ENCODE measurements around the gene FAM131B.
A peak's percentile ranks its signal among the peaks of the same experiment; 100 is the strongest.

Gene FAM131B

GRCh38 chr7:143362131-143363015 is at the start of gene FAM131B:
Gene FAM131B, minus strand, starts transcription at chr7:143362713. Its CDS starts 110 bp downstream, at chr7:143362603.
- DNase-seq (ENCODE audit: low spot score) = peak; percentile 65
- TF ChIP-seq, protein P1, sequence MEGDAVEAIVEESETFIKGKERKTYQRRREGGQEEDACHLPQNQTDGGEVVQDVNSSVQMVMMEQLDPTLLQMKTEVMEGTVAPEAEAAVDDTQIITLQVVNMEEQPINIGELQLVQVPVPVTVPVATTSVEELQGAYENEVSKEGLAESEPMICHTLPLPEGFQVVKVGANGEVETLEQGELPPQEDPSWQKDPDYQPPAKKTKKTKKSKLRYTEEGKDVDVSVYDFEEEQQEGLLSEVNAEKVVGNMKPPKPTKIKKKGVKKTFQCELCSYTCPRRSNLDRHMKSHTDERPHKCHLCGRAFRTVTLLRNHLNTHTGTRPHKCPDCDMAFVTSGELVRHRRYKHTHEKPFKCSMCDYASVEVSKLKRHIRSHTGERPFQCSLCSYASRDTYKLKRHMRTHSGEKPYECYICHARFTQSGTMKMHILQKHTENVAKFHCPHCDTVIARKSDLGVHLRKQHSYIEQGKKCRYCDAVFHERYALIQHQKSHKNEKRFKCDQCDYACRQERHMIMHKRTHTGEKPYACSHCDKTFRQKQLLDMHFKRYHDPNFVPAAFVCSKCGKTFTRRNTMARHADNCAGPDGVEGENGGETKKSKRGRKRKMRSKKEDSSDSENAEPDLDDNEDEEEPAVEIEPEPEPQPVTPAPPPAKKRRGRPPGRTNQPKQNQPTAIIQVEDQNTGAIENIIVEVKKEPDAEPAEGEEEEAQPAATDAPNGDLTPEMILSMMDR (IDR thresholded peaks at IDR 0.05; ENCODE audit: borderline replicate concordance, control extremely low read depth, extremely low read depth, insufficient read depth, missing control alignments) = no peak
- in situ Hi-C loops (cut with MboI; ENCODE audit: low sequenced_read_pairs, unreplicated experiment) = no loop called here

GRCh38 chr7:143411976-143412708 is 49.6 kb upstream of the FAM131B start:
- TF ChIP-seq, protein P1 (IDR thresholded peaks at IDR 0.05; ENCODE audit: borderline replicate concordance, control extremely low read depth, extremely low read depth, insufficient read depth, missing control alignments) = no peak
- in situ Hi-C loops (cut with MboI; ENCODE audit: low sequenced_read_pairs, unreplicated experiment) = loop anchor here (25.0 kb wide), 1 partner anchor 175 kb away; no protein-coding TSS in a partner anchor
- DNase-seq (ENCODE audit: low spot score) = no peak

DNA sequence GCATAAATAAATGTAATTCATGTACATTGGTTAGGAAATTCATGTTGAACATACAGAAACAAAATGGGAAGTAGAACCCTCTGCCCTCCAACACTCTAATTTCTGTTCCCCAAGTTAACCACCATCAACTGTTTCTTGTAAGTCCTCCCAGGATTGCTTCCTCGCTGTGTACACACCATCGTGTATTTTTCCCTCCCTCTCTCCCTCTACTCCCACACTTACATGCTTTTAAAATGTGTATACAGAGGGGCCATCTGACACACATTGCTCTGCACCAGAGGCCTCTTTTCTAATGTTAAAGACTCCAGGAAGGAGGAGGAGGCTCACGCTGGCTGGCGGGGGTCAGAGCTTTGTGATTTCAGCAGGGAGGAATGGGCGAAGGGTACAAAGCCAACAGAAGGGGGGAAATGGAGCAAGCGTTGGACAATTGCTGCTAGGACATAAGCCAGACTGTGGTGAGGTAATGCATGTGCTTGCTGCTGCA is 48.0 kb upstream of the FAM131B start:
- in situ Hi-C loops (cut with MboI; ENCODE audit: low sequenced_read_pairs, unreplicated experiment) = loop anchor here (25.0 kb wide), 1 partner anchor 173 kb away; no protein-coding TSS in a partner anchor
- TF ChIP-seq, protein P1 (IDR thresholded peaks at IDR 0.05; ENCODE audit: borderline replicate concordance, control extremely low read depth, extremely low read depth, insufficient read depth, missing control alignments) = no peak
- DNase-seq (ENCODE audit: low spot score) = no peak

- no peak for DNase-seq (ENCODE audit: low spot score)
- in situ Hi-C loops (cut with MboI; ENCODE audit: low sequenced_read_pairs, unreplicated experiment) = loop anchor here (25.0 kb wide), 1 partner anchor 172 kb away; no protein-coding TSS in a partner anchor
Measured at GRCh38 chr7:143408686-143409561, 46.4 kb upstream of the FAM131B start, which contains the start of gene EPHA1. Gene EPHA1, minus strand, starts transcription at chr7:143408856. Its CDS starts 51 bp downstream, at chr7:143408805.

DNA sequence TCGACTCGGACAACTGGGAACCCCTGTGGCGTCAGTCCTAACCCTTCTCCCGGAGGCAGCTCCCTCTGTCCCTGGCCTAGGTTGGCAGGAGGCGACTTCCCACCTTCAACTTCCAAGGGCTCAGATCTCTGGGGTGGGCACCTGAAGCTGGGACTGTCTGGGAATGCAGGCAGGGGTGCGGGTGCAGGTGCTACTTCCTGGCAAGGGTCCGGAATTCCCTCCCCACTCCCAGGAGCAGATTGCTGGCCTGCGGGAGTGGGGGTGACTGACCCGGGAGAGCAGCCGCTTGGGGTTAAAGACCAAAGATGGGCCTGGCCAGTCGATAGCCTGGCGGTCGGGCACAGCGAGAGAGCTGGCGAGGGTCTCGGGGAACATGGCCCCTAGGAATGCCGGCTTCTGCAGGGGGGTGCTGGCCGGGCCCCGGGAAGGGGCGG is 45.8 kb upstream of the FAM131B start:
- in situ Hi-C loops (cut with MboI; ENCODE audit: low sequenced_read_pairs, unreplicated experiment) = loop anchor here (25.0 kb wide), 1 partner anchor 171 kb away; no protein-coding TSS in a partner anchor
- DNase-seq (ENCODE audit: low spot score) = no peak
- TF ChIP-seq, protein P1 (IDR thresholded peaks at IDR 0.05; ENCODE audit: borderline replicate concordance, control extremely low read depth, extremely low read depth, insufficient read depth, missing control alignments) = no peak

More at GRCh38 chr7:143408686-143409561, 46.4 kb upstream of the FAM131B start, which contains the start of gene EPHA1:
- TF ChIP-seq, protein P1 (IDR thresholded peaks at IDR 0.05; ENCODE audit: borderline replicate concordance, control extremely low read depth, extremely low read depth, insufficient read depth, missing control alignments) = no peak
